Colonic mucosa (tissue), 4 donors: ENCODE results near the gene LATS1. TPM values are rescaled to one million over a fixed set of nuclear protein-coding genes. Genes with fewer than 3 reads are reported as not detected.
"Not testable (repeated sequence)": the region's sequence is repeated elsewhere in the genome, so short reads cannot be mapped to it uniquely, and the experiment has no call there.

ENCODE experiments used
- DNase-seq: peaks from one replicate; pipeline ENCODE4 v3.0.0-alpha.2; 2020
- H3K27ac ChIP-seq: fragments of 200-600 bp; one replicate; pipeline ENCODE4 v1.8.0; 2021
- H3K27me3 ChIP-seq: fragments of 200-600 bp; one replicate; pipeline ENCODE4 v1.8.0; 2021
- H3K36me3 ChIP-seq: fragments of 200-600 bp; one replicate; pipeline ENCODE4 v1.8.0; 2021
- H3K4me1 ChIP-seq: fragments of 200-600 bp; one replicate; pipeline ENCODE4 v1.8.0; 2021; ENCODE audit warnings: mild to moderate bottlenecking
- H3K4me3 ChIP-seq: fragments of 200-600 bp; one replicate; pipeline ENCODE4 v1.8.0; 2021
- H3K9ac ChIP-seq, 2 donors: one replicate each; pipeline ENCODE4 v1.7.0; 2013; ENCODE audit warnings: control low read depth in 2 of 2, low read depth in 2 of 2, low read length in 2 of 2
- H3K9me3 ChIP-seq: fragments of 200-600 bp; one replicate; pipeline ENCODE4 v1.8.0; 2021
- intact Hi-C: fragments of 100-400 bp; cut with DNase I; formaldehyde crosslinking; loops from one replicate; pipeline ENCODE4 v1.14.1; 2022
- total RNA-seq, 2 donors: library from RNA; stranded (reverse); fragmentation: NEBNext Ultra II Directional in 1 of 2; extraction: Animal tissue kit (Norgen Biotek cat#: 25700) in 1 of 2; gene quantifications; one replicate each; pipeline ENCODE4 v1.2.1, GENCODE V29; 2021
- TF ChIP-seq, protein P1 (sequence below): fragments of 200-600 bp; IDR thresholded peaks from one replicate; pipeline ENCODE4 v1.8.0; 2022; ENCODE audit warnings: antibody characterized with exemption, mild to moderate bottlenecking
- donor health status: healthy.
- donor health status: DM: no; HTN: no; CAD: no.
- donor health status: DM: no; HTN: no; CAD: no.

The LATS1 gene
- total RNA-seq, 2 donors from 2014 or later, result 17.2 to 26.5 TPM

DNA sequence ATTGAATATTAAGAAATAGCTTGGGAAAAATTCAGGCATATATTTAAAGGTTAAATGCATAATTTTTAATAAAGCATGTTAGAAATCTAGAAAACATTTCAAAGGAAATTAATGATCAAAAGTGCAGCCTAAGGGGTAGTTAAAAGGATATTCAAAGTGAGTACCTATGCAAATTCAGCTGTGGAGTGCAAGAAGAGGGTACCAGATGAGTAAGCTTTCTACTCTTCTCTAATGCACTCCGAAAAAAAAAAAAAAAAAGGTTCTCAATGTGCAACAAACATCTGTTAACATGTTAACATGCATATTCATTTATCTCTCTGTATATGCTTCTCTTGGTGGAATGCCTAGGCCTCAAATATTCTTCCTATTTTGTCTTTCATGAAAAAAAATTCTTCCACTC is 37.4 kb downstream of the LATS1 start:
- intact Hi-C loops, result no loop called here
- Histone ChIP-seq H3K9me3 (no peaks in the 10 kb centered on the region), H3K36me3 (no peaks in the 10 kb centered on the region)

GRCh38 chr6:149672265-149672664 is 45.6 kb downstream of the LATS1 start:
- H3K4me1 ChIP-seq, H3K9ac ChIP-seq, intact Hi-C loops, H3K27ac ChIP-seq, H3K4me3 ChIP-seq, DNase-seq, H3K27me3 ChIP-seq, H3K9me3 ChIP-seq, H3K36me3 ChIP-seq: not testable (repeated sequence)

More for the DNA sequence above, 37.4 kb downstream of the LATS1 start:
- no peak for DNase-seq
- no peak overlapping the region for H3K27ac ChIP-seq
- TF ChIP-seq, protein P1, sequence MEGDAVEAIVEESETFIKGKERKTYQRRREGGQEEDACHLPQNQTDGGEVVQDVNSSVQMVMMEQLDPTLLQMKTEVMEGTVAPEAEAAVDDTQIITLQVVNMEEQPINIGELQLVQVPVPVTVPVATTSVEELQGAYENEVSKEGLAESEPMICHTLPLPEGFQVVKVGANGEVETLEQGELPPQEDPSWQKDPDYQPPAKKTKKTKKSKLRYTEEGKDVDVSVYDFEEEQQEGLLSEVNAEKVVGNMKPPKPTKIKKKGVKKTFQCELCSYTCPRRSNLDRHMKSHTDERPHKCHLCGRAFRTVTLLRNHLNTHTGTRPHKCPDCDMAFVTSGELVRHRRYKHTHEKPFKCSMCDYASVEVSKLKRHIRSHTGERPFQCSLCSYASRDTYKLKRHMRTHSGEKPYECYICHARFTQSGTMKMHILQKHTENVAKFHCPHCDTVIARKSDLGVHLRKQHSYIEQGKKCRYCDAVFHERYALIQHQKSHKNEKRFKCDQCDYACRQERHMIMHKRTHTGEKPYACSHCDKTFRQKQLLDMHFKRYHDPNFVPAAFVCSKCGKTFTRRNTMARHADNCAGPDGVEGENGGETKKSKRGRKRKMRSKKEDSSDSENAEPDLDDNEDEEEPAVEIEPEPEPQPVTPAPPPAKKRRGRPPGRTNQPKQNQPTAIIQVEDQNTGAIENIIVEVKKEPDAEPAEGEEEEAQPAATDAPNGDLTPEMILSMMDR, result no peak
- H3K4me1 ChIP-seq, result no peaks in the 10 kb centered on the region
- H3K27me3 ChIP-seq, result no peaks in the 10 kb centered on the region
- no peak overlapping the region for H3K4me3 ChIP-seq
- no peak overlapping the region for H3K9ac ChIP-seq

GRCh38 chr6:149660028-149660427 is 57.9 kb downstream of the LATS1 start:
- TF ChIP-seq, protein P1, result no peak
- Histone ChIP-seq H3K27me3 (no peaks in the 10 kb centered on the region), H3K27ac (no peak overlapping the region), H3K9me3 (no peaks in the 10 kb centered on the region), H3K9ac (no peak overlapping the region), H3K36me3 (peaks cover 3% of the 10 kb centered on the region), H3K4me1 (no peaks in the 10 kb centered on the region), H3K4me3 (no peak overlapping the region)
- no peak for DNase-seq
- intact Hi-C loops, result no loop called here

DNA sequence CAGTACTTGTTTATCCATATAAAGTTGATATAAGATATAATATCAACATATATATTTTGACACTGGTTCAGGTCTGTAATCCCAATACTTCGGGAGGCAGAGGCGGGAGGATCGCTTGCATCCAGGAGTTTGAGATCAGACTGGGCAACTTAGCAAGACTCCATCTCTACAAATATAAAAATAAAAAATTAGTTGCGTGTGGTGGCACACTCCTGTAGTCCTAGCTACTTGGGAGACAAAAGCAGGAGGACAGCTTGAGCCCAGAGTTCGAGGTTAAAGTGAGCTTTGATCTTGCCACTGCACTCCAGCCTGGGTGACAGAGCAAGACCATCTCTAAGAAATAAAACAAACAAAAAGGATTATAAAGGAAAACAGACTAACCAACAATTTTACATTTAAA is 60.5 kb downstream of the LATS1 start:
- no peak for DNase-seq
- intact Hi-C loops, result no loop called here
- H3K4me3 ChIP-seq, result no peak overlapping the region
- TF ChIP-seq, protein P1, result no peak
- peaks cover under 1% of the 10 kb centered on the region for H3K36me3 ChIP-seq
- H3K4me1 ChIP-seq, result no peaks in the 10 kb centered on the region
- H3K9me3 ChIP-seq, result no peaks in the 10 kb centered on the region
- H3K9ac ChIP-seq, result no peak overlapping the region
- no peaks in the 10 kb centered on the region for H3K27me3 ChIP-seq
- H3K27ac ChIP-seq, result no peak overlapping the region

DNA sequence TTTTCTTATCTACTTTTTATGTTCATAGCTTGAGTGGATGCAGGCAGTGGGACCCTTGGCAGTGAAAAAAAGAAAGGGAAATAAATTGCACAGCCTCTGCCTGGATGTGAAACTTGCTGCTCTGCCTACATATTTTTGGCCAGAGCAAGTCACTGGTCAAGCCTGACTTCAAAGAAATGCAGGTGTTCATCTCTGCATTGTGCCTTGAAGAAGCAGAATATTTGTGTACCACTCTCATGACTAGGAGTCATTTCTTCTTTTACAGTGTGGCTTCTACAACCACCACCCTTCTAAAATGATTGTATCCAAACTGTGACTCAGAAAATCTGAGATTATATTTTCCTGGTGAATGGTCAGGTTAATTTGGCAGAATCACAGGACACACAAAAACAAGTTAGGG is 66.8 kb downstream of the LATS1 start:
- TF ChIP-seq, protein P1, result no peak
- no peak overlapping the region for H3K4me3 ChIP-seq
- no peak overlapping the region for H3K27ac ChIP-seq
- DNase-seq, result no peak
- no peaks in the 10 kb centered on the region for H3K27me3 ChIP-seq
- H3K9me3 ChIP-seq, result no peaks in the 10 kb centered on the region
- no peak overlapping the region for H3K9ac ChIP-seq
- H3K36me3 ChIP-seq, result no peaks in the 10 kb centered on the region
- intact Hi-C loops, result no loop called here
- no peaks in the 10 kb centered on the region for H3K4me1 ChIP-seq

- H3K9me3 ChIP-seq, result no peaks in the 10 kb centered on the region
- intact Hi-C loops, result no loop called here
- peak within 1 kb of the TSS; percentile 91 to 93 for H3K9ac ChIP-seq
- H3K36me3 ChIP-seq, result no peaks in the 10 kb centered on the region
- H3K4me1 ChIP-seq, result no peaks in the 10 kb centered on the region
- TF ChIP-seq, protein P1, result no peak
- H3K27me3 ChIP-seq, result no peaks in the 10 kb centered on the region
- peak within 1 kb of the TSS; percentile 75 for H3K4me3 ChIP-seq
- peak within 1 kb of the TSS; percentile 73 for H3K27ac ChIP-seq
- DNase-seq, result peak; percentile 94
Observed at GRCh38 chr6:149648148-149649145, 69.5 kb downstream of the LATS1 start, which contains the start of gene KATNA1. KATNA1 (minus strand) TSS chr6:149648714; CDS start chr6:149638547, 10,167 bp downstream.
